ENCODE results near the gene CACNA1A. TPM values are rescaled to one million over a fixed set of nuclear protein-coding genes. Genes with fewer than 3 reads are reported as not detected.

CACNA1A gene
- total and polyA plus RNA-seq, 3 experiments from 2014 or later = 0.20 to 0.42 TPM; not detected in 1

DNA sequence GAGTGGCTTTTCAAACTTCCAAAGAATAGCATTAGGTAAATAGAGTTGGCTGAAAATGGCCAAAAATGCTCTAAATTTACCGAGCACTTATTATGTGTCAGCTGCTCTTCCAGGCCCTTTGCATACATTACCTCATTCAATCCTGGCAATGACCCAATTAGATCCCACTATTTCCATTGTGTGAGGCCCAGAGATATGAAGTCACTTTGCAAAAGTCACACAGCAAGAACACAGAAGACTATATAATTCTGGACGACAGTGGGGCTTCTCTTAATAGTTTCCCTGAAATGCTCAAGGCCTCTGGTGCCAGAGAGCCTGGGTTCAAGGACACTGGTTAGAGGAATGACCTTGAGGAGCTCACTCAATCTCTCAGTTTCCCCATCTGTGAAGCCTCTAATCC, 209.3 kb downstream of the CACNA1A start:
- Histone ChIP-seq H3K9me3 (ENCODE audit: low read length) (no peaks in the 10 kb centered on the region), H3K4me3 (ENCODE audit: low read length) (no peak overlapping the region), H3K36me3 (ENCODE audit: insufficient read depth, low read length) (no peaks in the 10 kb centered on the region), H3K27me3 (ENCODE audit: insufficient read depth, low read length, poor library complexity, severe bottlenecking) (peaks cover 9% of the 10 kb centered on the region), H3K4me1 (ENCODE audit: insufficient read depth, low read length) (no peaks in the 10 kb centered on the region), H3K27ac (ENCODE audit: low read depth, low read length) (no peak overlapping the region)
- H3K4me1 Mint-ChIP-seq = peaks cover 0 to 5% (median 2%) of the 10 kb centered on the region in 3 donors
- no peak overlapping the region for H3K27ac Mint-ChIP-seq
- H3K36me3 Mint-ChIP-seq = peaks cover 0 to under 1% (median 0%) of the 10 kb centered on the region in 3 donors
- ChIA-PET POLR2A (no interaction called here), CTCF (no interaction called here)
- H3K4me3 Mint-ChIP-seq = no peak overlapping the region
- peaks cover 20 to 50% of the 10 kb centered on the region in 2 donors for H3K27me3 Mint-ChIP-seq
- no peaks in the 10 kb centered on the region for H3K9me3 Mint-ChIP-seq
- no peak for DNase-seq

DNA sequence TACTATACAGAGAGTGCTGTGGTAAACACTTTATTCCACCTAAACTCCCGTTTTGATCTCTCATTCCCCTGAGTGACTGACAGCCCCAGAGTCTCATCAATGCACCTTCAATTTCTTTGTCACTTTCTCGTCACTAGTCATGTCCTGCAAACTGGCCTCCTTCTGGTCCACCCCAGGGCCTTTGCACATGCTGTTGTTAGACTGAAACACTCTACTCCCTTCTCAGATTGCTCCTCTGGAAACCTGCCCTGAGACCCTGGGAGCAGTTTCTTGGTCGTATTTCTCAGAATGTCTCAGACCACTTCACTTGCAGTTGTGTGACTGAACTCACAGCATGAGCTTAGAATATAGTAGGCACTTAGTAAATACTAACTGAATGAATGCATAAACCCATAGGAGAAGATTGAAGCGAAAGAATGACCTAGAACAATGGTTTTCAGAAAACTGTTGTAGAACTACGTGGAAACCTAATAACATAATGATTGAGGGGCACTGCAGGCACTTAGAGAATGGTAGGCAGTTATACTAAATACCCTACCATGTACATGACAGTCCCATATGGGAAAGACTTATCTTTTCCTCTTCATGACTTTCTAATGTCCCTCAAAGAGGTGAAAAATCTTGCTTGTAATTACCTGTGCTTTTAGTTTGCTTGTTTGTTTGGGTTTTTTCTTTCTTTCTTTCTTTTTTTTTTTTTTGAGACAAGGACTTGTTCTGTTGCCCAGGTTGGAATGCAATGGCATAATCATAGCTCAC, 211.3 kb downstream of the CACNA1A start:
- DNase-seq = no peak
- H3K27me3 ChIP-seq (ENCODE audit: insufficient read depth, low read length, poor library complexity, severe bottlenecking) = peaks cover 5% of the 10 kb centered on the region
- no peak overlapping the region for H3K4me3 ChIP-seq (ENCODE audit: low read length)
- H3K4me3 Mint-ChIP-seq = no peak overlapping the region
- H3K9me3 Mint-ChIP-seq = no peaks in the 10 kb centered on the region
- no peak overlapping the region for H3K27ac ChIP-seq (ENCODE audit: low read depth, low read length)
- H3K27ac Mint-ChIP-seq = no peak overlapping the region
- POLR2A ChIA-PET = no interaction called here
- peaks cover 13 to 32% of the 10 kb centered on the region in 2 donors for H3K27me3 Mint-ChIP-seq
- H3K4me1 ChIP-seq (ENCODE audit: insufficient read depth, low read length) = no peaks in the 10 kb centered on the region
- CTCF ChIA-PET = interaction anchor here (0.6 to 0.7 kb wide), 2 partner anchors 17 to 447 kb away, joined by 3 read pairs; no protein-coding TSS in a partner anchor
- H3K36me3 ChIP-seq (ENCODE audit: insufficient read depth, low read length) = no peaks in the 10 kb centered on the region
- H3K9me3 ChIP-seq (ENCODE audit: low read length) = no peaks in the 10 kb centered on the region
- no peaks in the 10 kb centered on the region for H3K36me3 Mint-ChIP-seq
- peaks cover 0 to 5% (median 2%) of the 10 kb centered on the region in 3 donors for H3K4me1 Mint-ChIP-seq

DNA sequence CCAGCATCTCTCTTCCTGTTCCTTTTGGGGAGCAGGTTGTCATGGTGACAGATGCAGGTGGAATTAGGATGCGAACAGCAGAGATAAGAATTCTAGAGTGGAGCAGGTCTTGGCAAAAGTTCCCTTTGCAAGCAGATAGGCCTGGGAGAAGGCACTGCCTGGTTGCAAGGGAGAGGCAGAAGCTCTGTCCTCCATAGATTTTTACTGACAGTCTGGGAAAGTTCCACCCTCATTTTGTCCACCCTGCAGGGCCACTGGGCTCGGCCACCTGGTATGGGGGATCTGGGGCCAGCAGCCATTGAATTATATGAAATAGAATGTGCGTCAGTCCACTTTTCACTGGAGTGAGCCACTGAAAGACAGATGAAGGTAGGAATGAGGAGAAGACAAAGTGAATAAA, 214.4 kb downstream of the CACNA1A start:
- Histone ChIP-seq H3K4me3 (ENCODE audit: low read length) (no peak overlapping the region), H3K36me3 (ENCODE audit: insufficient read depth, low read length) (no peaks in the 10 kb centered on the region), H3K9me3 (ENCODE audit: low read length) (no peaks in the 10 kb centered on the region), H3K27ac (ENCODE audit: low read depth, low read length) (no peak overlapping the region), H3K4me1 (ENCODE audit: insufficient read depth, low read length) (no peaks in the 10 kb centered on the region), H3K27me3 (ENCODE audit: insufficient read depth, low read length, poor library complexity, severe bottlenecking) (no peaks in the 10 kb centered on the region)
- Mint-ChIP-seq H3K4me1 (no peaks in the 10 kb centered on the region), H3K27ac (no peak overlapping the region), H3K36me3 (no peaks in the 10 kb centered on the region), H3K27me3 (peaks cover 5 to 17% of the 10 kb centered on the region in 2 donors), H3K9me3 (no peaks in the 10 kb centered on the region), H3K4me3 (no peak overlapping the region)
- no peak for DNase-seq
- ChIA-PET CTCF (no interaction called here), POLR2A (no interaction called here)

- ChIA-PET CTCF (interaction anchor here (1.3 kb wide), 1 partner anchor 13 kb away, joined by 4 read pairs; no protein-coding TSS in a partner anchor), POLR2A (no interaction called here)
- no peak overlapping the region for H3K27ac Mint-ChIP-seq
- no peaks in the 10 kb centered on the region for H3K27me3 ChIP-seq (ENCODE audit: insufficient read depth, low read length, poor library complexity, severe bottlenecking)
- no peak overlapping the region for H3K4me3 ChIP-seq (ENCODE audit: low read length)
- H3K27me3 Mint-ChIP-seq = peaks cover 4 to 12% of the 10 kb centered on the region in 2 donors
- DNase-seq = no peak
- H3K4me3 Mint-ChIP-seq = no peak overlapping the region
- H3K27ac ChIP-seq (ENCODE audit: low read depth, low read length) = no peak overlapping the region
- H3K9me3 Mint-ChIP-seq = no peaks in the 10 kb centered on the region
- no peaks in the 10 kb centered on the region for H3K4me1 Mint-ChIP-seq
- no peaks in the 10 kb centered on the region for H3K36me3 ChIP-seq (ENCODE audit: insufficient read depth, low read length)
- no peaks in the 10 kb centered on the region for H3K9me3 ChIP-seq (ENCODE audit: low read length)
- H3K4me1 ChIP-seq (ENCODE audit: insufficient read depth, low read length) = no peaks in the 10 kb centered on the region
- H3K36me3 Mint-ChIP-seq = no peaks in the 10 kb centered on the region
Measured at GRCh38 chr19:13290741-13291140, 215.5 kb downstream of the CACNA1A start.

DNA sequence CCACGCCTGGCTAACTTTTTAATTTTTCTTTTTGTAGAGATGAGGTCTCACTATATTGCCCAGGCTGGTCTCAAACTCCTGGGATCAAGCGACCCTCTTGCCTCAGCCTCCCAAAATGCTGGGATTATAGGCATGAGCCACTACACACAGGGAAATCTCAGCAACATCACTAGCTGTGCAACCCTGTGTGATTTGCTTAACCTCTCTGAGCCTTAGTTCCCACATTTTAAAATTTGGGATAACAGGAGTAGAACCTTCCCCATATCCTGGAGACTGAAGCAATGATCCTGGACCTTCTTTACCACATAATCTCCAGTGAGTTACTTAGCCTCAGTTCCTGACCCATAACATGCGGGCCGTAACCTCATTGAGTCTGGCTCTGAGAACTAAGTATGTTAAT, 217.0 kb downstream of the CACNA1A start:
- no peak overlapping the region for H3K4me3 Mint-ChIP-seq
- peaks cover 4 to 14% of the 10 kb centered on the region in 2 donors for H3K27me3 Mint-ChIP-seq
- no peaks in the 10 kb centered on the region for H3K9me3 ChIP-seq (ENCODE audit: low read length)
- CTCF ChIA-PET = no interaction called here
- H3K36me3 Mint-ChIP-seq = no peaks in the 10 kb centered on the region
- POLR2A ChIA-PET = no interaction called here
- no peak overlapping the region for H3K27ac Mint-ChIP-seq
- no peaks in the 10 kb centered on the region for H3K4me1 Mint-ChIP-seq
- no peak overlapping the region for H3K27ac ChIP-seq (ENCODE audit: low read depth, low read length)
- no peak for DNase-seq
- no peaks in the 10 kb centered on the region for H3K9me3 Mint-ChIP-seq
- H3K27me3 ChIP-seq (ENCODE audit: insufficient read depth, low read length, poor library complexity, severe bottlenecking) = no peaks in the 10 kb centered on the region
- no peaks in the 10 kb centered on the region for H3K4me1 ChIP-seq (ENCODE audit: insufficient read depth, low read length)
- H3K36me3 ChIP-seq (ENCODE audit: insufficient read depth, low read length) = no peaks in the 10 kb centered on the region
- no peak overlapping the region for H3K4me3 ChIP-seq (ENCODE audit: low read length)

- Histone ChIP-seq H3K4me1 (ENCODE audit: insufficient read depth, low read length) (no peaks in the 10 kb centered on the region), H3K27me3 (ENCODE audit: insufficient read depth, low read length, poor library complexity, severe bottlenecking) (peaks cover 3% of the 10 kb centered on the region), H3K36me3 (ENCODE audit: insufficient read depth, low read length) (no peaks in the 10 kb centered on the region), H3K27ac (ENCODE audit: low read depth, low read length) (no peak overlapping the region), H3K9me3 (ENCODE audit: low read length) (no peaks in the 10 kb centered on the region), H3K4me3 (ENCODE audit: low read length) (no peak overlapping the region)
- Mint-ChIP-seq H3K27me3 (peaks cover 3 to 10% of the 10 kb centered on the region in 2 donors), H3K27ac (no peak overlapping the region), H3K4me1 (no peaks in the 10 kb centered on the region), H3K9me3 (no peaks in the 10 kb centered on the region), H3K36me3 (no peaks in the 10 kb centered on the region), H3K4me3 (no peak overlapping the region)
- DNase-seq = no peak
- POLR2A ChIA-PET = no interaction called here
- CTCF ChIA-PET = no interaction called here
Measured at GRCh38 chr19:13286195-13286985, 219.9 kb downstream of the CACNA1A start.

- DNase-seq = no peak
- CTCF ChIA-PET = no interaction called here
Measured at GRCh38 chr19:13284929-13285928, 221.1 kb downstream of the CACNA1A start.

More at GRCh38 chr19:13284929-13285928, 221.1 kb downstream of the CACNA1A start:
- Mint-ChIP-seq H3K9me3 (no peaks in the 10 kb centered on the region), H3K36me3 (no peaks in the 10 kb centered on the region), H3K27me3 (peaks cover 6 to 12% of the 10 kb centered on the region in 2 donors), H3K4me3 (no peak overlapping the region), H3K27ac (no peak overlapping the region), H3K4me1 (no peaks in the 10 kb centered on the region)
- no peaks in the 10 kb centered on the region for H3K4me1 ChIP-seq (ENCODE audit: insufficient read depth, low read length)
- peaks cover 3% of the 10 kb centered on the region for H3K27me3 ChIP-seq (ENCODE audit: insufficient read depth, low read length, poor library complexity, severe bottlenecking)
- H3K9me3 ChIP-seq (ENCODE audit: low read length) = no peaks in the 10 kb centered on the region
- H3K36me3 ChIP-seq (ENCODE audit: insufficient read depth, low read length) = no peaks in the 10 kb centered on the region
- no peak overlapping the region for H3K4me3 ChIP-seq (ENCODE audit: low read length)
- H3K27ac ChIP-seq (ENCODE audit: low read depth, low read length) = no peak overlapping the region
- POLR2A ChIA-PET = no interaction called here
